GM12878 (cell line): ENCODE data around the gene TSHZ1. TPM values are rescaled to one million over a fixed set of nuclear protein-coding genes. Genes with fewer than 3 reads are reported as not detected.

ENCODE experiments used
- ATF2 ChIP-seq: IDR thresholded peaks from 2 replicates; pipeline ENCODE4 v1.6.1; 2012; ENCODE audit warnings: low read length, inconsistent platforms
- BCLAF1 ChIP-seq: fragments of 450-650 bp; IDR thresholded peaks from 2 replicates; pipeline ENCODE4 v1.6.1; 2017; ENCODE audit warnings: antibody characterized with exemption, mild to moderate bottlenecking, moderate library complexity
- EGR1 ChIP-seq, 2 experiments: IDR thresholded peaks; 1 replicate in 1 of 2; 2 replicates in 1 of 2; pipeline ENCODE4 v1.6.1; 2011 to 2012; ENCODE audit warnings: low read depth in 2 of 2, low read length in 2 of 2, borderline replicate concordance in 1 of 2, mild to moderate bottlenecking in 1 of 2, moderate library complexity in 1 of 2
- IKZF2 ChIP-seq, 2 experiments: fragments of 450-650 bp; IDR thresholded peaks; 2 replicates each; pipeline ENCODE4 v1.6.1; 2017; ENCODE audit warnings: mild to moderate bottlenecking in 2 of 2, moderate library complexity in 2 of 2
- NBN ChIP-seq: fragments of 450-650 bp; IDR thresholded peaks from 2 replicates; pipeline ENCODE4 v1.6.1; 2016
- POLR2A ChIP-seq: IDR thresholded peaks from 2 replicates; pipeline ENCODE4 v1.6.1; 2011; ENCODE audit warnings: low read depth, mild to moderate bottlenecking, low read length
- polyA plus RNA-seq, 11 experiments: library from polyadenylated mRNA; depleted of rRNA in 4 of 11; unstranded in 6 of 11; stranded (reverse) in 5 of 11; fragments of >200 nt; fragmentation: Nextera tagmentation in 4 of 11; fragmentation: Illumina TruSeq in 1 of 11; extraction: Ambion mirVana in 4 of 11; extraction: Trizol in 1 of 11; gene quantifications; 1 replicate in 1 of 11; 2 replicates in 10 of 11; pipeline versions ENCODE4 v1.2.1 to v1.2.3, GENCODE V29; 2011 to 2016; ENCODE audit warnings: inconsistent platforms in 2 of 11, missing spikeins in 2 of 11, low read depth in 1 of 11
- total RNA-seq, 4 experiments: library from RNA; depleted of rRNA in 3 of 4; stranded (reverse); fragments of >200 nt in 3 of 4; fragmentation: Illumina TruSeq in 1 of 4; extraction: Trizol in 1 of 4; gene quantifications; 2 replicates each; pipeline versions ENCODE4 v1.2.1 to v1.2.3, GENCODE V29; 2013 to 2021
- TF ChIP-seq, protein P1 (sequence below): fragments of 450-650 bp; conservative IDR thresholded peaks from 2 replicates; pipeline ENCODE4 v1.6.1; 2017; ENCODE audit warnings: mild to moderate bottlenecking, moderate library complexity

TSHZ1 gene
- total and polyA plus RNA-seq, 10 of the 15 experiments (the other 5 are each of a cell fraction or from before 2014, with no cell fraction given): 2.2 to 15.2 (median 5.1) TPM

- TF ChIP-seq, protein P1, sequence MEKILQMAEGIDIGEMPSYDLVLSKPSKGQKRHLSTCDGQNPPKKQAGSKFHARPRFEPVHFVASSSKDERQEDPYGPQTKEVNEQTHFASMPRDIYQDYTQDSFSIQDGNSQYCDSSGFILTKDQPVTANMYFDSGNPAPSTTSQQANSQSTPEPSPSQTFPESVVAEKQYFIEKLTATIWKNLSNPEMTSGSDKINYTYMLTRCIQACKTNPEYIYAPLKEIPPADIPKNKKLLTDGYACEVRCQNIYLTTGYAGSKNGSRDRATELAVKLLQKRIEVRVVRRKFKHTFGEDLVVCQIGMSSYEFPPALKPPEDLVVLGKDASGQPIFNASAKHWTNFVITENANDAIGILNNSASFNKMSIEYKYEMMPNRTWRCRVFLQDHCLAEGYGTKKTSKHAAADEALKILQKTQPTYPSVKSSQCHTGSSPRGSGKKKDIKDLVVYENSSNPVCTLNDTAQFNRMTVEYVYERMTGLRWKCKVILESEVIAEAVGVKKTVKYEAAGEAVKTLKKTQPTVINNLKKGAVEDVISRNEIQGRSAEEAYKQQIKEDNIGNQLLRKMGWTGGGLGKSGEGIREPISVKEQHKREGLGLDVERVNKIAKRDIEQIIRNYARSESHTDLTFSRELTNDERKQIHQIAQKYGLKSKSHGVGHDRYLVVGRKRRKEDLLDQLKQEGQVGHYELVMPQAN: 0 out of 2 replicates have a peak, but pooled peaks have one; percentile 29
- TF ChIP-seq IKZF2 (IDR thresholded peaks at IDR 0.05): peak; percentile 30 to 40; a peak in 3 of 4 replicates
- peak; percentile 32; the same call in 1 of the 2 replicates for TF ChIP-seq NBN
- peak; percentile 72 for TF ChIP-seq POLR2A
- no peak for TF ChIP-seq EGR1 (IDR thresholded peaks at IDR 0.05; ENCODE audit: borderline replicate concordance in 1 of 2, low read depth in 2 of 2, low read length in 2 of 2)
- no peak for TF ChIP-seq BCLAF1
- no peak for TF ChIP-seq ATF2
- TF ChIP-seq, all 136 proteins: peak for 39
These were observed at the start of gene TSHZ1 (continued) for GRCh38 chr18:75210274-75211001.
